HepG2 (cell line): ENCODE results near the gene CDC14A. TPM values are rescaled to one million over a fixed set of nuclear protein-coding genes. Genes with fewer than 3 reads are reported as not detected.

Source experiments
- ATAC-seq: fragments of 200-7000 bp; cut with Tn5 transposase; 3 replicates; pipeline ENCODE4 v1.9.1; 2020; ENCODE audit warnings: mild to moderate bottlenecking, moderate library complexity
- BruUV-seq: library from RNA; stranded (reverse); fragments of 400-500 nt; replicated peaks from 2 replicates; lab custom pipeline; 2021; lab: Mats Ljungman, UMichigan
- CTCF ChIA-PET: fragments of 300-600 bp; formaldehyde crosslinking; extraction: SDS; loops from one replicate; lab custom pipeline; 2021; ENCODE audit warnings: low total read pairs, inconsistent platforms, low intra/inter-chr PET ratio; lab: Yijun Ruan, JAX
- POLR2A ChIA-PET: fragments of 350-600 bp; sonication (Branson Sonifier 250); formaldehyde crosslinking; loops from one replicate; lab custom pipeline; 2020; ENCODE audit warnings: antibody characterized with exemption, inconsistent platforms; lab: Yijun Ruan, JAX
- DNase-seq: peaks from one replicate; pipeline ENCODE4 v3.0.0-alpha.2; 2015; ENCODE audit warnings: low spot score
- FAIRE-seq: peaks from 3 replicates; lab custom pipeline; 2011; peaks lifted over from hg19 to GRCh38; lab: Jason Lieb, UNC
- H2AFZ ChIP-seq: one replicate; pipeline ENCODE4 v1.6.1; 2011; ENCODE audit warnings: low read length, inconsistent platforms
- H3K27ac ChIP-seq: fragments of 300-600 bp; 3 replicates; pipeline ENCODE4 v1.8.0; 2011; ENCODE audit warnings: mixed run types, mild to moderate bottlenecking, mixed read lengths, low read length, inconsistent platforms; ENCODE audit not compliant: insufficient read depth; ENCODE audit errors: extremely low read length
- H3K27me3 ChIP-seq, 2 experiments: fragments of 200-600 bp in 1 of 2; 2 replicates in 1 of 2; 3 replicates in 1 of 2; pipeline versions ENCODE4 v1.6.0 to v1.8.0; 2011; ENCODE audit warnings: low read length in 2 of 2, mild to moderate bottlenecking in 2 of 2, moderate library complexity in 2 of 2, inconsistent platforms in 1 of 2; ENCODE audit not compliant: insufficient read depth in 2 of 2, control insufficient read depth in 1 of 2
- H3K36me3 ChIP-seq, 2 experiments: fragments of 200-600 bp in 1 of 2; replicated peaks in 1 of 2; 2 replicates in 1 of 2; 3 replicates in 1 of 2; pipeline versions ENCODE4 v1.5.1 to v1.8.0; 2011; ENCODE audit warnings: low read length in 2 of 2, inconsistent platforms in 1 of 2; ENCODE audit not compliant: insufficient read depth in 2 of 2, control insufficient read depth in 1 of 2
- H3K4me1 ChIP-seq: 2 replicates; pipeline ENCODE4 v1.5.1; 2012; ENCODE audit warnings: low read length, inconsistent platforms; ENCODE audit not compliant: insufficient read depth
- H3K4me2 ChIP-seq: 2 replicates; pipeline ENCODE4 v1.6.0; 2011; ENCODE audit warnings: low read depth, low read length, inconsistent platforms
- H3K4me3 ChIP-seq, 3 experiments: fragments of 200-600 bp in 1 of 3; sonication (generic), shearing (Covaris generic) in 1 of 3; replicated peaks in 1 of 3; 2 replicates each; pipeline ENCODE4 v1.5.1; 2011 to 2016; ENCODE audit warnings: low read length in 3 of 3, inconsistent platforms in 2 of 3, low read depth in 2 of 3, mild to moderate bottlenecking in 2 of 3, control low read depth in 1 of 3, mixed read lengths in 1 of 3; ENCODE audit not compliant: insufficient read depth in 1 of 3
- H3K79me2 ChIP-seq: one replicate; pipeline ENCODE4 v1.6.1; 2011; ENCODE audit warnings: low read length, inconsistent platforms; ENCODE audit not compliant: insufficient read depth
- H3K9ac ChIP-seq: 2 replicates; pipeline ENCODE4 v1.6.0; 2011; ENCODE audit warnings: mild to moderate bottlenecking, low read depth, low read length, inconsistent platforms; ENCODE audit not compliant: insufficient read depth
- H3K9me3 ChIP-seq: 2 replicates; pipeline ENCODE4 v1.5.1; 2012; ENCODE audit warnings: mild to moderate bottlenecking, low read length
- H4K20me1 ChIP-seq: 2 replicates; pipeline ENCODE4 v1.6.0; 2011; ENCODE audit warnings: inconsistent platforms, mild to moderate bottlenecking, low read length, moderate library complexity; ENCODE audit not compliant: insufficient read depth
- ATF2 ChIP-seq: sonication (generic); formaldehyde crosslinking; IDR thresholded peaks from 2 replicates; pipeline ENCODE4 v1.4.0; 2020; ENCODE audit warnings: missing genetic modification reagents
- GMEB1 ChIP-seq: sonication (generic); formaldehyde crosslinking; IDR thresholded peaks from 2 replicates; pipeline ENCODE4 v1.5.1; 2020; ENCODE audit warnings: missing genetic modification reagents, mild to moderate bottlenecking, borderline replicate concordance
- ZNF878 ChIP-seq: sonication (generic); formaldehyde crosslinking; IDR thresholded peaks from 2 replicates; pipeline ENCODE4 v1.8.1; 2023; ENCODE audit warnings: mild to moderate bottlenecking, missing genetic modification reagents, moderate library complexity
- WGBS: methylation state at CpG from one replicate; pipeline ENCODE4 v1.1.6; 2017; ENCODE audit warnings: low lambda C conversion rate; 5-methylcytosine and 5-hydroxymethylcytosine counted together
- in situ Hi-C: cut with HindIII; loops from 2 replicates; pipeline ENCODE4 v1.10.0; 2017; ENCODE audit warnings: low pct_unique_long_range_greater_than_20kb; ENCODE audit not compliant: extremely low pct_ligation_motif_present
- intact Hi-C: fragments of 100-400 bp; cut with micrococcal nuclease; formaldehyde crosslinking; loops from one replicate; pipeline ENCODE4 v1.10.0; 2022; ENCODE audit not compliant: unreplicated experiment
- polyA plus RNA-seq, 8 experiments: library from polyadenylated mRNA; depleted of rRNA in 3 of 8; stranded (reverse) in 7 of 8; unstranded in 1 of 8; fragments of >200 nt; fragmentation: Illumina TruSeq in 4 of 8; extraction: Trizol in 4 of 8; gene quantifications; 2 replicates each; pipeline versions ENCODE4 v1.2.1 to v1.2.3, GENCODE V29; 2011 to 2016; ENCODE audit warnings: low read depth in 4 of 8, missing spikeins in 1 of 8, mixed read lengths in 1 of 8; ENCODE audit not compliant: insufficient read depth in 1 of 8
- total RNA-seq, 5 experiments: library from RNA; depleted of rRNA; stranded (reverse); fragments of >200 nt; fragmentation: Illumina TruSeq; extraction: Trizol; gene quantifications; 2 replicates each; pipeline ENCODE4 v1.2.3, GENCODE V29; 2016; ENCODE audit warnings: low read depth in 1 of 5
- TF ChIP-seq, protein P1 (sequence below): sonication (generic); formaldehyde crosslinking; conservative IDR thresholded peaks from 2 replicates; pipeline ENCODE4 v1.8.1; 2023; ENCODE audit warnings: missing genetic modification reagents

Gene CDC14A
- total and polyA plus RNA-seq, 2 of the 13 experiments (the other 11 are each of a cell fraction or from before 2014, with no cell fraction given) = 2.8 to 4.9 TPM

DNA sequence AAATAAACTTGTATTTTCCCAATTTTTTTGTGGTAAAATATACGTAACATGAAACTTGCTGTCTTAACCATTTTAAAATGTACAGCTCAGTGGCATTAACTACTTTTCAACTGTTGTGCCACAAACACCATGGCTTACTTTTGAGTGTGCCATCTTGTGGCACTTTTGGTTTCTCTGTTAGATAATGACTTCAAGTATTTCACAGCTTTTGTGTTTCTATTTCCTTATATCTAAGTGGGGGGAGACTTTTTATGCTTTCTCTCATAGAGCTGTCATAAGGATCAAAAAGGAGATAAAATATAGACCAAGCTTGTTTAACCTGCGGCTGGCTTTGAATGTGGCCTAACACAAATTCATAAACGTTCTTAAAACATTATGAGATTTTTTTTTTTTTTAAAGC lies 44.3 kb downstream of the CDC14A start:
- Histone ChIP-seq H3K79me2 (no peaks in the 10 kb centered on the region), H4K20me1 (no peaks in the 10 kb centered on the region), H3K4me1 (peaks cover 10% of the 10 kb centered on the region), H3K4me3 (no peak overlapping the region), H3K4me2 (no peak overlapping the region), H2AFZ (no peak overlapping the region), H3K27ac (no peak overlapping the region), H3K9ac (no peak overlapping the region), H3K36me3 (peaks cover 2 to 6% of the 10 kb centered on the region in 2 experiments; a peak in 2 of 5 replicates)
- intact Hi-C loops = no loop called here
- FAIRE-seq = no peak
- TF ChIP-seq ZNF878 = no peak
- no peak for TF ChIP-seq GMEB1 (CRISPR knock-in tag)
- TF ChIP-seq ATF2 (CRISPR knock-in tag) = no peak
- TF ChIP-seq, all 625 proteins: peak for 0
- ChIA-PET CTCF (no interaction called here), POLR2A (no interaction called here)
- ATAC-seq (no peak), DNase-seq (no peak)
- BruUV-seq = no TSS peak
- 97% methylated on average over 3 of the region's 3 CpGs for WGBS
- in situ Hi-C loops = no loop called here
- H3K9me3 ChIP-seq = no peaks in the 10 kb centered on the region
- H3K27me3 ChIP-seq = no peaks in the 10 kb centered on the region

DNA sequence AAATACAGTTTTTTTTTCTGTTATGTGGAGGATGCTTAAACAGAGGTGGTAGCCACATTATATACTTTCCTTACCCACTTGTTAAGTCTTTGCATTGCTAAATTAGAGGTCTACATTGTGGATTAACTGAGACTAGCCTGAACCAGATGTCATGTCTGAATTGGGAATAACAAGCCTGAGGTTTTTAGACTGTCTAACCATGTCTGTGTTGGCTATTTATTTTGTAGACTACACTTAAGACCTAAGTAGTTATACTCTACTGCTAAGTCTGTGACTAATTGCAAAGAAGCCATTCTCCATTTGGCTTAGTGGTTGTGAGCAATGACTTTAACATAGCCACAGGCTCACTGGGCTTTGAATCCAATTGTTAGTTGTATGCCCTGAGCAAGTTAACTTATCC lies 45.4 kb downstream of the CDC14A start:
- ChIA-PET CTCF (no interaction called here), POLR2A (no interaction called here)
- no peak for ATAC-seq
- H3K36me3 ChIP-seq = 0 out of 5 replicates have a peak, but pooled peaks cover 0 to 9% of the 10 kb centered on the region in 2 experiments
- in situ Hi-C loops = no loop called here
- H3K4me1 ChIP-seq = peaks cover 10% of the 10 kb centered on the region
- H4K20me1 ChIP-seq = no peaks in the 10 kb centered on the region
- H3K27ac ChIP-seq = no peak overlapping the region
- H2AFZ ChIP-seq = no peak overlapping the region
- TF ChIP-seq, protein P1, sequence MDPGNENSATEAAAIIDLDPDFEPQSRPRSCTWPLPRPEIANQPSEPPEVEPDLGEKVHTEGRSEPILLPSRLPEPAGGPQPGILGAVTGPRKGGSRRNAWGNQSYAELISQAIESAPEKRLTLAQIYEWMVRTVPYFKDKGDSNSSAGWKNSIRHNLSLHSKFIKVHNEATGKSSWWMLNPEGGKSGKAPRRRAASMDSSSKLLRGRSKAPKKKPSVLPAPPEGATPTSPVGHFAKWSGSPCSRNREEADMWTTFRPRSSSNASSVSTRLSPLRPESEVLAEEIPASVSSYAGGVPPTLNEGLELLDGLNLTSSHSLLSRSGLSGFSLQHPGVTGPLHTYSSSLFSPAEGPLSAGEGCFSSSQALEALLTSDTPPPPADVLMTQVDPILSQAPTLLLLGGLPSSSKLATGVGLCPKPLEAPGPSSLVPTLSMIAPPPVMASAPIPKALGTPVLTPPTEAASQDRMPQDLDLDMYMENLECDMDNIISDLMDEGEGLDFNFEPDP (CRISPR knock-in tag) = no peak
- no peaks in the 10 kb centered on the region for H3K27me3 ChIP-seq
- H3K4me3 ChIP-seq = no peak overlapping the region
- intact Hi-C loops = no loop called here
- no peak overlapping the region for H3K4me2 ChIP-seq
- FAIRE-seq = no peak
- H3K79me2 ChIP-seq = no peaks in the 10 kb centered on the region
- H3K9me3 ChIP-seq = no peaks in the 10 kb centered on the region
- BruUV-seq = no TSS peak
- no peak overlapping the region for H3K9ac ChIP-seq
- no peak for DNase-seq
